Stimulated activated CD4-positive, alpha-beta T cell treated with anti-CD3 and anti-CD28 coated beads, TNF-alpha, amount 100 ng/mL, for 24 hours (primary cell): Measurements from ENCODE around the gene ARCN1.

Source experiments
- DNase-seq, 3 experiments: peaks; one replicate each; pipeline ENCODE4 v3.0.0-alpha.2; 2020; ENCODE audit warnings: low read depth in 3 of 3

The ARCN1 gene

GRCh38 chr11:118621071-118621783 is 49.0 kb downstream of the ARCN1 start:
- peak in 1 of 3 experiments; percentile 48 for DNase-seq

- no peak for DNase-seq
Observed at GRCh38 chr11:118621784-118622375, 49.7 kb downstream of the ARCN1 start.

GRCh38 chr11:118622376-118623268 is 50.4 kb downstream of the ARCN1 start:
- DNase-seq, result no peak

GRCh38 chr11:118623269-118623655 is 51.1 kb downstream of the ARCN1 start:
- no peak for DNase-seq

- no peak for DNase-seq
Observed at GRCh38 chr11:118625036-118625690, 53.0 kb downstream of the ARCN1 start.

- no peak for DNase-seq
Observed at GRCh38 chr11:118625976-118626375, 53.8 kb downstream of the ARCN1 start.

GRCh38 chr11:118627566-118627965 is 55.4 kb downstream of the ARCN1 start:
- no peak for DNase-seq

GRCh38 chr11:118628031-118628430 is 55.8 kb downstream of the ARCN1 start:
- DNase-seq, result no peak

GRCh38 chr11:118628432-118628831 is 56.2 kb downstream of the ARCN1 start:
- no peak for DNase-seq

- DNase-seq, result no peak
Observed at GRCh38 chr11:118628861-118629549, 56.8 kb downstream of the ARCN1 start.

GRCh38 chr11:118629761-118630661 is 57.8 kb downstream of the ARCN1 start:
- DNase-seq, result no peak

GRCh38 chr11:118631142-118631909 is 59.1 kb downstream of the ARCN1 start:
- no peak for DNase-seq

GRCh38 chr11:118632577-118633318 is 60.5 kb downstream of the ARCN1 start:
- no peak for DNase-seq

- DNase-seq, result no peak
Observed at GRCh38 chr11:118633319-118633690, 61.1 kb downstream of the ARCN1 start.

GRCh38 chr11:118633979-118634378 is 61.8 kb downstream of the ARCN1 start:
- no peak for DNase-seq

GRCh38 chr11:118634431-118635236 is 62.4 kb downstream of the ARCN1 start:
- DNase-seq, result no peak

GRCh38 chr11:118635237-118635591 is 63.0 kb downstream of the ARCN1 start:
- DNase-seq, result no peak

- no peak for DNase-seq
Observed at GRCh38 chr11:118635642-118636041, 63.4 kb downstream of the ARCN1 start.
